ENCODE data around the gene SNED1.

SNED1 gene

DNA sequence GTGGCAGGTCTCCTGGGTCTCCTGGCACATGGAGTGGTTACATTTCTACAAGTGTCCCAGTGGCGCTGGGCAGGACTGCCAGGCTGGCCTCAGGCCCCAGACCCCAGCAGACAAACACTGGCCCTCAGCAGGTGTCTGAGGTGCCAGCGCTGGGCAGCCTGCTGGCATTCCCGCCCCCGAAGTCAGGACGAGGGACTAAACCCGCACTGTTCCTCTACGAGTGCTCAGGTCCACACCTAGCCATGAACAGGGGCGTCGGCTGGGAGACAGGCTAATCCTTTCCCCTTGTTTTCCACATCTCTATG is 12.8 kb downstream of the SNED1 start:
- Histone ChIP-seq H3K27ac (ENCODE audit: extremely low read depth, low read depth, low read length) (no peak overlapping the region), H3K4me1 (ENCODE audit: control insufficient read depth, insufficient read depth, low read length) (peaks cover 11% of the 10 kb centered on the region), H3K36me3 (ENCODE audit: control insufficient read depth in 2 of 2, insufficient read depth in 1 of 2, low read length in 2 of 2) (no peaks in the 10 kb centered on the region), H3K9me3 (ENCODE audit: control insufficient read depth, insufficient read depth, low read depth, low read length) (no peaks in the 10 kb centered on the region), H3K4me3 (ENCODE audit: low read depth, low read length) (no peak overlapping the region)
- TF ChIP-seq, protein P1, sequence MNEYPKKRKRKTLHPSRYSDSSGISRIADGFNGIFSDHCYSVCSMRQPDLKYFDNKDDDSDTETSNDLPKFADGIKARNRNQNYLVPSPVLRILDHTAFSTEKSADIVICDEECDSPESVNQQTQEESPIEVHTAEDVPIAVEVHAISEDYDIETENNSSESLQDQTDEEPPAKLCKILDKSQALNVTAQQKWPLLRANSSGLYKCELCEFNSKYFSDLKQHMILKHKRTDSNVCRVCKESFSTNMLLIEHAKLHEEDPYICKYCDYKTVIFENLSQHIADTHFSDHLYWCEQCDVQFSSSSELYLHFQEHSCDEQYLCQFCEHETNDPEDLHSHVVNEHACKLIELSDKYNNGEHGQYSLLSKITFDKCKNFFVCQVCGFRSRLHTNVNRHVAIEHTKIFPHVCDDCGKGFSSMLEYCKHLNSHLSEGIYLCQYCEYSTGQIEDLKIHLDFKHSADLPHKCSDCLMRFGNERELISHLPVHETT (tag by site-specific recombination; IDR thresholded peaks at IDR 0.05): no peak
- no peak for TF ChIP-seq ZNF423 (tag by site-specific recombination; IDR thresholded peaks at IDR 0.05)
- TF ChIP-seq ZNF302 (tag by site-specific recombination; IDR thresholded peaks at IDR 0.05; ENCODE audit: low read depth): no peak
- no peak for TF ChIP-seq EGR2 (tag by site-specific recombination; IDR thresholded peaks at IDR 0.05; ENCODE audit: low read depth)
- no peak for TF ChIP-seq TCF7L2 (IDR thresholded peaks at IDR 0.05; ENCODE audit: borderline replicate concordance, low read depth, low read length)
- TF ChIP-seq ZNF350 (tag by site-specific recombination; IDR thresholded peaks at IDR 0.05): no peak
- TF ChIP-seq ZNF324 (tag by site-specific recombination; IDR thresholded peaks at IDR 0.05): no peak
- TF ChIP-seq, protein P2, sequence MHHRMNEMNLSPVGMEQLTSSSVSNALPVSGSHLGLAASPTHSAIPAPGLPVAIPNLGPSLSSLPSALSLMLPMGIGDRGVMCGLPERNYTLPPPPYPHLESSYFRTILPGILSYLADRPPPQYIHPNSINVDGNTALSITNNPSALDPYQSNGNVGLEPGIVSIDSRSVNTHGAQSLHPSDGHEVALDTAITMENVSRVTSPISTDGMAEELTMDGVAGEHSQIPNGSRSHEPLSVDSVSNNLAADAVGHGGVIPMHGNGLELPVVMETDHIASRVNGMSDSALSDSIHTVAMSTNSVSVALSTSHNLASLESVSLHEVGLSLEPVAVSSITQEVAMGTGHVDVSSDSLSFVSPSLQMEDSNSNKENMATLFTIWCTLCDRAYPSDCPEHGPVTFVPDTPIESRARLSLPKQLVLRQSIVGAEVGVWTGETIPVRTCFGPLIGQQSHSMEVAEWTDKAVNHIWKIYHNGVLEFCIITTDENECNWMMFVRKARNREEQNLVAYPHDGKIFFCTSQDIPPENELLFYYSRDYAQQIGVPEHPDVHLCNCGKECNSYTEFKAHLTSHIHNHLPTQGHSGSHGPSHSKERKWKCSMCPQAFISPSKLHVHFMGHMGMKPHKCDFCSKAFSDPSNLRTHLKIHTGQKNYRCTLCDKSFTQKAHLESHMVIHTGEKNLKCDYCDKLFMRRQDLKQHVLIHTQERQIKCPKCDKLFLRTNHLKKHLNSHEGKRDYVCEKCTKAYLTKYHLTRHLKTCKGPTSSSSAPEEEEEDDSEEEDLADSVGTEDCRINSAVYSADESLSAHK (tag by site-specific recombination; IDR thresholded peaks at IDR 0.05): no peak
- POLR2A ChIA-PET: interaction anchor here (1.5 kb wide), 1 partner anchor 9 kb away, joined by 6 read pairs; no protein-coding TSS in a partner anchor
- CTCF ChIA-PET: no interaction called here

DNA sequence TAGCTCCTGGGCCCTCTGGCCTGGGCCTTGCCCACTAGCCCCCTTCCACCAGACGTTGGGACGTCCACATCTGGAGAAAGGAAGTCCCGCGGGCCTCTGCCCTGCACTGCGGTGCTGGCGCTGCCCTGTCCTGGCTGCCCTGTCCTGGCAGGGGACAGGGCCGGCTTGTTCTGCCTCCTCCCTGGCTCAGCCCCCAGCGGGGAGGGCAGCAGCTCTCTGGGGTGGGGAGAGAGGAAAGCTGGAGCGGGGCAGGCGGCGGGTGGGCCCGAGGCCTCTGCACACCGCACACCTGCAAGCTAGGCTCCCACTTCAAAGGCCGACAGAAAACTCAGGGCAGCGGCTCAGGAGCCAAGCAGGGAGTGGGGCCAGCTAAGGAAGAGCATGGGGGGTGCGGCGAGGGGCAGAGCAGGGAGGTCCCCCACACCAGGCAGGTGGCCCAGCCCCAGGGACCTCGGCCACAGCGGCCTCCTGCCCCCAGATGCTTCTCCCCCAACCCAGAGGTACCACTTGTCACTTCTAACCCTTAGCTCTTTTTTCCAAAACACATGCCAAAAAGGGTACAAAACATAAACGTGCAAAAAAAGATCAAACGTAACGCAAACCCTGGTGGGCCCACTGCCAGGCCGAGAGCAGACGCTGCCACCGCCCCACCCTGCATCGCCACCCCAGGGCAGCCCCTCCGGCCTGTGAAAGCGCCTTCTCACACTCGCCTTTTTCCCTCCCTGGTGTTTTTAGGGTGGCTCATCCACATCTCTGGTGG is 13.5 kb downstream of the SNED1 start:
- POLR2A ChIA-PET: no interaction called here
- Histone ChIP-seq H3K27ac (ENCODE audit: extremely low read depth, low read depth, low read length) (no peak overlapping the region), H3K36me3 (ENCODE audit: control insufficient read depth in 2 of 2, insufficient read depth in 1 of 2, low read length in 2 of 2) (no peaks in the 10 kb centered on the region), H3K4me3 (ENCODE audit: low read depth, low read length) (no peak overlapping the region), H3K9me3 (ENCODE audit: control insufficient read depth, insufficient read depth, low read depth, low read length) (no peaks in the 10 kb centered on the region), H3K4me1 (ENCODE audit: control insufficient read depth, insufficient read depth, low read length) (peaks cover 11% of the 10 kb centered on the region)
- CTCF ChIA-PET: interaction anchor here (1.2 kb wide), 1 partner anchor 28 kb away, joined by 4 read pairs; no protein-coding TSS in a partner anchor
- TF ChIP-seq ZNF341 (tag by site-specific recombination; IDR thresholded peaks at IDR 0.05; ENCODE audit: low read depth): 0 out of 2 replicates have a peak, but pooled peaks have one; percentile 28
- no peak for TF ChIP-seq ZNF514 (tag by site-specific recombination; IDR thresholded peaks at IDR 0.05)

DNA sequence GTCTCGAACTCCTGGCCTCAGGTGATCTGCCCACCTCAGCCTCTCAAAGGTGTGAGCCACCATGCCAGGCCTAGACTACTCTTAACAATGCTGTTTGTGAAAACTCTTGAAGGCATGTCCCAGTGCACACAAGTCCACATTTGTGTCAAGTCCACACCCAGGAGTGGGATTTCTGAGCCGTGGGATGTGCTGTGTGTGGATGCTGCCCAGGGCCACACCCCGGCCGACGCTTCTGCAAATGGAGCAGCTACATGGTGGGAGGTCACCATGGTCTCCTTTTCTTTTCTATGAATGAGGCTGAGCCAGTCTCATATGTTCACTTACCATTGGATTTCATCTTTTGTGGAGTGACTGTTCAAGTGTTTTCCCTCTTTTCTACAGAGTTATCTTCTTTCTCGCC is 15.8 kb downstream of the SNED1 start:
- Histone ChIP-seq H3K4me1 (ENCODE audit: control insufficient read depth, insufficient read depth, low read length) (peaks cover 11% of the 10 kb centered on the region), H3K36me3 (ENCODE audit: control insufficient read depth in 2 of 2, insufficient read depth in 1 of 2, low read length in 2 of 2) (no peaks in the 10 kb centered on the region), H3K4me3 (ENCODE audit: low read depth, low read length) (no peak overlapping the region), H3K9me3 (ENCODE audit: control insufficient read depth, insufficient read depth, low read depth, low read length) (no peaks in the 10 kb centered on the region), H3K27ac (ENCODE audit: extremely low read depth, low read depth, low read length) (no peak overlapping the region)
- POLR2A ChIA-PET: no interaction called here
- CTCF ChIA-PET: no interaction called here
- TF ChIP-seq, protein P3, sequence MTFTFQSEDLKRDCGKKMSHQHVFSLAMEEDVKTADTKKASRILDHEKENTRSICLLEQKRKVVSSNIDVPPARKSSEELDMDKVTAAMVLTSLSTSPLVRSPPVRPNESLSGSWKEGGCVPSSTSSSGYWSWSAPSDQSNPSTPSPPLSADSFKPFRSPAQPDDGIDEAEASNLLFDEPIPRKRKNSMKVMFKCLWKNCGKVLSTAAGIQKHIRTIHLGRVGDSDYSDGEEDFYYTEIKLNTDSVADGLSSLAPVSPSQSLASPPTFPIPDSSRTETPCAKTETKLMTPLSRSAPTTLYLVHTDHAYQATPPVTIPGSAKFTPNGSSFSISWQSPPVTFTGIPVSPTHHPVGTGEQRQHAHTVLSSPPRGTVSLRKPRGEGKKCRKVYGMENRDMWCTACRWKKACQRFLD (tag by site-specific recombination; IDR thresholded peaks at IDR 0.05): no peak
- TF ChIP-seq ZNF391 (tag by site-specific recombination; IDR thresholded peaks at IDR 0.05; ENCODE audit: borderline replicate concordance, low read depth): no peak
- TF ChIP-seq ZNF292 (tag by site-specific recombination; IDR thresholded peaks at IDR 0.05; ENCODE audit: borderline replicate concordance, low read depth): no peak
- no peak for TF ChIP-seq ZNF837 (tag by site-specific recombination; IDR thresholded peaks at IDR 0.05)
- TF ChIP-seq ZNF677 (tag by site-specific recombination; IDR thresholded peaks at IDR 0.05): no peak
- TF ChIP-seq, protein P4, sequence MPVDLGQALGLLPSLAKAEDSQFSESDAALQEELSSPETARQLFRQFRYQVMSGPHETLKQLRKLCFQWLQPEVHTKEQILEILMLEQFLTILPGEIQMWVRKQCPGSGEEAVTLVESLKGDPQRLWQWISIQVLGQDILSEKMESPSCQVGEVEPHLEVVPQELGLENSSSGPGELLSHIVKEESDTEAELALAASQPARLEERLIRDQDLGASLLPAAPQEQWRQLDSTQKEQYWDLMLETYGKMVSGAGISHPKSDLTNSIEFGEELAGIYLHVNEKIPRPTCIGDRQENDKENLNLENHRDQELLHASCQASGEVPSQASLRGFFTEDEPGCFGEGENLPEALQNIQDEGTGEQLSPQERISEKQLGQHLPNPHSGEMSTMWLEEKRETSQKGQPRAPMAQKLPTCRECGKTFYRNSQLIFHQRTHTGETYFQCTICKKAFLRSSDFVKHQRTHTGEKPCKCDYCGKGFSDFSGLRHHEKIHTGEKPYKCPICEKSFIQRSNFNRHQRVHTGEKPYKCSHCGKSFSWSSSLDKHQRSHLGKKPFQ (tag by site-specific recombination; IDR thresholded peaks at IDR 0.05): no peak
- TF ChIP-seq, protein P5, sequence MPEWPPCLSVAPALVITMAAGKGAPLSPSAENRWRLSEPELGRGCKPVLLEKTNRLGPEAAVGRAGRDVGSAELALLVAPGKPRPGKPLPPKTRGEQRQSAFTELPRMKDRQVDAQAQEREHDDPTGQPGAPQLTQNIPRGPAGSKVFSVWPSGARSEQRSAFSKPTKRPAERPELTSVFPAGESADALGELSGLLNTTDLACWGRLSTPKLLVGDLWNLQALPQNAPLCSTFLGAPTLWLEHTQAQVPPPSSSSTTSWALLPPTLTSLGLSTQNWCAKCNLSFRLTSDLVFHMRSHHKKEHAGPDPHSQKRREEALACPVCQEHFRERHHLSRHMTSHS (tag by site-specific recombination; IDR thresholded peaks at IDR 0.05): no peak
- TF ChIP-seq ZNF626 (tag by site-specific recombination; IDR thresholded peaks at IDR 0.05): no peak
- no peak for TF ChIP-seq PRDM1 (tag by site-specific recombination; IDR thresholded peaks at IDR 0.05)
- no peak for TF ChIP-seq ZNF514 (tag by site-specific recombination; IDR thresholded peaks at IDR 0.05)
- no peak for TF ChIP-seq ZNF221 (tag by site-specific recombination; IDR thresholded peaks at IDR 0.05; ENCODE audit: borderline replicate concordance)
- TF ChIP-seq SP3 (tag by site-specific recombination; IDR thresholded peaks at IDR 0.05): no peak
- TF ChIP-seq HOXD13 (CRISPR knock-in tag; IDR thresholded peaks at IDR 0.05; ENCODE audit: borderline replicate concordance): no peak
- TF ChIP-seq ZSCAN30 (tag by site-specific recombination; IDR thresholded peaks at IDR 0.05): no peak
